Muscle of back (tissue), 11 donors: ENCODE data around the gene SND1. TPM values are rescaled to one million over a fixed set of nuclear protein-coding genes. Genes with fewer than 3 reads are reported as not detected.

Experiments used
- DNase-seq, 3 donors: peaks; one replicate each; pipeline versions ENCODE4 v3.0.0 to v3.0.0-alpha.2; 2013
- polyA plus RNA-seq, 10 donors: library from polyadenylated mRNA; unstranded; fragments of 120-200 nt; gene quantifications; one replicate each; pipeline ENCODE4 v1.2.1, GENCODE V29; 2013; ENCODE audit not compliant: insufficient read length in 10 of 10

The SND1 gene
- polyA plus RNA-seq, 10 donors: 79.0 to 120 (median 98.4) TPM

DNA sequence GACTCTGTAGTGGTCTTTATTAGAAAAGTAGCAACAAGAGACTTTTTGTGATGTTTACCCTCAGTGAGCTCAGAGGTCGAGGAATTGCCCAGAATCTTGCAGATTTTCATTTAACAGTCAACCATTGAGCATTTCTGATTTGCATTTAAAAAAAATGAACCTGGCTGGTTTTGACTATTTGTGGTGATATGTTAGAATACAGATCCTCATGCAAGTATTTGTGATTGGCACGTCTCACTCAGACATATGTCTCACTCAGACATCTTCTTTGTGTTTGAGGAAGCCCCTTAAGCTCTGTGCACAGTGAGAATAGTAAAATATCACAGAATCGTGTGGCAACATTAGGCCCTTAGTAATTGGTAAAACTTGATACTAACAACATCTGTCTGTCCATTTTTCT is 113.2 kb downstream of the SND1 start:
- no peak for DNase-seq

- DNase-seq: no peak
Measured at GRCh38 chr7:127766831-127767459, 115.0 kb downstream of the SND1 start.

DNA sequence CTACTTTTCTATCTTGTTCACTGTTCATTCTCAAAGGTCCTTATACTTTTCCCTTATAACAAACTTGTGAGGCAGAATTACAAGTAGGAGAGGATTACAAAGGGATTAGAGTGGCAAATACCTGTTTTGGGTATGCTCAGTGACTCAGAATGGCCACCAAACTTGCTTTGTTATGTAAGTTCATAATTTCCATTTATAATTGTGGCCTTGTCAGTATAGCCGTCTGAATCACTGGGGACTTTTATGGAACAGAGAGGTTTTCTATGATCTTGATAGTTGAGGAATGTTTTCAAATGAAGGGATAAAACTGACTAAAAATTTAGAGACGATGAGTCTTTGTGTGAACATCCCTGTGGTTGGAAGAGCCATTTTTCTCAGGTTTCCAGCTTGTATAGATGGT is 116.2 kb downstream of the SND1 start:
- DNase-seq: no peak

DNA sequence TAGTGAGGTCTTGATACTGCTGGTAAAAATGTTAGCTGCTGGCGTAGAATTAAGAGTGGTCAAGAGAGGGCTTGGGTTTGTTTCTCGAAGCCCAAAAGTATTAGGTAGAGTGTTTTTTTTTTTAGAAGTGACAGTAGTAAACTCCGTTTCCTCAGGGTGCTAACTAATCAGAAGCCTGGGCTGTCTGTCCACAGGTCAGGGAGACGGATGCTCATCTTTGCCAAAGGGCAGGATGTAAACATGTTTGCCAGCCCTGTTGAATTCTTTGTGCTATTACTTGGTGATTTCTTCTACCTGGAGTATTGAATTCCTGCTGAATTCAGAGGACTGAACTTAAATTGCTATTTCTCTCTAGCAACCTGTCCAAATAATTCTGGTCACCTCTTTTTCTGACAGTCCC is 117.1 kb downstream of the SND1 start:
- DNase-seq: no peak

DNA sequence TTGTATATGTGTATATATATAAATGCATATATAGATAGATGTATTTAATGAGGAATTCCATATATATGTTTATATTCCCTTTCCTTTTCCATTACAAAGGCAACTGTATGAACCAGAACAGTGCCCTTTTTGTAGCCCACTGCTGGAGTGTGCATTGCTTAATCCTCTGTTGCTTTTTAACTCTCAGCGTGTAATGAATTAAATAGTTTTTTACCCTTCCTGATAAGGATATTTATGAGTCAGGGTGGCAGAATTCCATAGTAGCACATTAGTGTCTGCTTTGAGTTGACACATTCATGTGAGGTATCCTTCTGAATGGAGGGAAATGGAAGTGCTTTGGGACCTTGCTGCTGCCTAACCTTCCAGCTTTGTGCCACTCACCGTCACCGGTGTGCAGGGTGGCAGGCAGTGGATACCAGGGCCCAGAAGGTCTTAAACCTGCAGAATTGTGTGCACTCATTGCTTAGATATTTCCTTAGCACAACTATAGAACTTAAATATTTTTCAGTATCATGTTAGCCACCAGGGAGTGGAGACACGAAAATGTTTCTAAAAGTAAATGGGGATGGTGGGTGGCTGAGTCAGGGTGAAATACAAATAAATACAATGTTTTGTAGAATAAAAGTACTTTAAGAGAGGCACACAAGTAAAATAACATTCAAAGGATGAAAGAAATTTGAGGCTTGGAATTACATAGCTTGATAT is 117.9 kb downstream of the SND1 start:
- DNase-seq: no peak

DNA sequence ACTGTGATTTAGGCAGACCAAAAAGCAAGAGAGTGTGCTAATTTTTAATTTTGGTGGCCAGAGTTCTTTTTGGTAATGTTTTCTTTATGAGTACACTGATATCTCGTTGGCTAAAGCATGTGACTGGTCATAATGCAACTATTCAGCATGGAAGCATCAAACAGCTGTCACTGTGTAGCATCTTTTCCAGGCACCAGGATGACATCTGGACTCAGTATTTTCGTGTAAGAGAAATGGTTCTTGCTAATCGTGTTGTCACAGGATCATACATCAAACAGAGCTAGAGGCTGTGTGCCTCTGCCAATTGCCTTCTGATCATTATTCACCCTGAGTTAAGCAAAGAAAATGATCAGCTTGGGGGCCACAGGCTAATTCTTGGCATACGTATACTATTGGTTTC is 118.9 kb downstream of the SND1 start:
- peak in 1 of 3 donors; percentile 33 for DNase-seq

GRCh38 chr7:127771707-127772106 is 119.7 kb downstream of the SND1 start:
- no peak for DNase-seq

- peak in 1 of 3 donors; percentile 87 for DNase-seq
Measured at GRCh38 chr7:127776776-127777386, 124.9 kb downstream of the SND1 start.

GRCh38 chr7:127780489-127780888 is 128.5 kb downstream of the SND1 start:
- DNase-seq: no peak

- no peak for DNase-seq
Measured at GRCh38 chr7:127781081-127781480, 129.1 kb downstream of the SND1 start.

GRCh38 chr7:127782075-127782474 is 130.1 kb downstream of the SND1 start:
- DNase-seq: no peak

GRCh38 chr7:127782654-127783559 is 130.9 kb downstream of the SND1 start:
- DNase-seq: peak in 1 of 3 donors; percentile 10

- DNase-seq: no peak
Measured at GRCh38 chr7:127786184-127786583, 134.2 kb downstream of the SND1 start.

DNA sequence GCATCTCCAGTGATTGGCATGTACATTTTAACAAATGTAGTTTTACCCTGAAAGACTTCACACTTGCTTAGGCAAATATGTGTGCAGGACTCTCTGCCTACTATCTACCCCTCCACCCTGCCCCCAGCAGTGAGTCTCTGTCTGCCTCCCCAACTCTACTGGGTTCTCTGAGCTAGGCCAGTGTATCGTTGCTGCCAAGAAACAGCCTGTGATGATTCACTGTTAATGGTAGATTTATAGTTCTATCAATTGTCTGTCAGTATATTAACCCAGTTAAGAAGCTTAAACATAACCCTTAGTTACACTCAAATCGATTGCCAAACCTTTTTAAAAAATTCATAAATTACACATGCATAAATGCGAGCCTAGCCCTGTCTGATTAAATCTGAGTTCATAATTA is 137.0 kb downstream of the SND1 start:
- no peak for DNase-seq

DNA sequence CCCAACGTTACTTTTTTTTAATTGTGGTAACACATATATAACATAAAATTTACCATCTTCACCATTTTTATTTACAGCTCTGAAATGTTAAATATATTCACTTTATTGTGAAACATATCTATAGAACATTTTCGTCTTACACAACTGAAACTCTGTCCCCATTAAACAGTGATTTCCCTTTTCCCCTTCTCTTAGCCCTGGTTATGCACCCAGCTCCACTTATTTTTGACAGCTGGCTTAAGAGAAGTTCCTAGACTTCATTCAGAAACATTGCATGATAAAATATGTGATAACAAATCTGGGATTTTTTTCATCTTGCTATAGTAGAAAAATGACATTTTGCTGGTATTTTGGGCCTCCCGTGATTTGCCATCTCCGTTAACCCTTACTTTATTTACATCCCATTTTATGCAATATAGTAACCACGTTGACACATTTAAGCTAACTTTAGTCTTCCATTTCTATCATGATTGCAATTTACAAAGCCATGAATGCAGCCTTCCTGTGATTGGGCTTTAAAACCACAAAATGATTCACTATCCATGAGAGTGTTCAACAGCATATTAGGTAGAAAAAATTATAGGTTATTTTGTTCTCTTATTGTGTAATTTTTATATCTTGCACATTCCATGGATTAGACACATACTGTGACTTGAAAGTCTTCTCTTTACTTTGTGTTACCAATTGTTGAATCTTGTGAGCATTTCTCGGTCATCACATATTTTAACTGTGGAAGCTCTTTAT is 139.6 kb downstream of the SND1 start:
- peak in 1 of 3 donors; percentile 60 for DNase-seq

DNA sequence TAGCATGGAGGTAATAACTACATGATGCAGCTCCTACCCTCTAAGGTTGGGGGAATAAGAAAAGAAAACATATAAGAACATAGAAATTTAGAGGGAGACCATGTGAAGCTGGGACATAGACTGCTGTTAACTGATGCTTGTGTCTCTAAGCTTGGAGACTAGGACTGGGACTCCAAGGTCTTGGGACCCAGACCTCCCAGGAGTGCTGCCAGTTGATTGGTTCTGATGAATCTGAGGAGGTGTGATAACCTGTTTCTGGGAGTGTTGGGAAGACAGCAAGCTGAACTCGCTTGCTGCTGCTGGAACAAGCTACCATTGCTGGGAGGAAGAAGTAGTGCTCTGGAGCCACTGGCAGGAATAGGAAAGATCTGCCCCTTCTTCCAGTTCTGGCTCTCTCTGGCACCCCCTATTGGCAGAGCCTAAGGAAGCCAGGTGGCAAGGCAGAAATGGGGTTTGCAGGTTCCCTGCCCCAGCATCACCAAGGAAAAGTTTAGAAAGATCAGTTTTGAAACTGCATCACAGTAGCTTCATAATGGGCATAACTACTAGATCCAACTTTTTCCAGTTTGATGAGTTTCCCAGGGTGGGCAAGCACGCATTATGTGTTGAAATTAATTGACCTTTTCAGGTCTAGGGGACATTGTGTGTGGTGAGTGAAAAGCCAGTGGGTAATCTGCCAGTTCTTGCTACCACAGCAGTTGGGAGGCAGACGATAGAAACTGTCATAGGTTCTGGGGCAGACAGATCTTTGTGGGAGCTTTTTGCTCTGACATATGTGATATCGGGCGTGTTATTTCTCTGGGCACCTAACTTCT is 140.7 kb downstream of the SND1 start:
- DNase-seq: no peak

DNA sequence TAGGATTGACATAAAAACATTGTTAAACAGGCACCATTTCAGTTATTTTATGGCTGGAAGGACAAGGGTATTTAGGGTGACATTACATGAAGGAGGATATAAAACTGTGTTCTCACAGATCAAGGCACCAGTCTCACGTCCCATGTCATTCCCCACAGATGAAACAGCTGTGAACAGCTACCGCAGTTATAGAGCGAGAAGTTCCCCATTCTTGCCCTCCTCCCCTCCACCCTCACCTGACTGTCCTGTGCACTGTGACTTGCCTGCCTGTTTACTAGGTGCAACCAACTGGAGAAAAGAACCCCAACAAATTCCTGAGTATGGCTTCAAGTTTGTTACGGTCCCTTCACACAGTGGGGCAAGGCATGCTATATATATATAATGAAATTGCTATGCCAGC is 141.6 kb downstream of the SND1 start:
- DNase-seq: no peak

GRCh38 chr7:127794136-127794535 is 142.1 kb downstream of the SND1 start:
- no peak for DNase-seq

DNA sequence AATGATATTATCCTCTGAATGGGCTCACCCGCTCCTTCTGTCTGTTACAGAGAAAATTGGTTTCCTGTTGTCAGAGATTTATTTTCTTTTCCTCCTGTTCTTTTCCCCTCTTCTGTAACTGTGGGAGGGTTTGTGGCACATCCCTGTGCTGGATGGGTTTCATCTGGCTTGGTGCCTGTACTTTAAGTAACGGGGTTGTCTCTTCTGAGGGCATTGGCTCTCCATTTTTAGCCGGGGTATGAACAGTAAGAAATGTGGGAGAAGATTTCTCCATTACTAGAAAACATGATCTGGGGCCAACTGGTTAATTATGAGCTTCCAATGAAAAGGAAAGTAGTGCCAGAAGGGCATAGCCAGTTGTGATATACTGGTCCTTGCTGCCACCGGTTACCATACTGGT is 142.6 kb downstream of the SND1 start:
- no peak for DNase-seq

- peak in 2 of 3 donors; percentile 17 to 45 for DNase-seq
Measured at GRCh38 chr7:127798023-127798422, 146.0 kb downstream of the SND1 start.
